Kidney epithelial cell (primary cell): ENCODE results near the gene GPALPP1. TPM values are rescaled to one million over a fixed set of nuclear protein-coding genes. Genes with fewer than 3 reads are reported as not detected.

Source experiments
- DNase-seq: peaks from one replicate; pipeline ENCODE4 v3.0.0-alpha.2; 2010; ENCODE audit warnings: low read depth
- H3K27me3 ChIP-seq: 2 replicates; pipeline ENCODE4 v1.6.0; 2011; ENCODE audit warnings: low read length; ENCODE audit not compliant: control insufficient read depth, insufficient read depth
- H3K36me3 ChIP-seq: 2 replicates; pipeline ENCODE4 v1.5.1; 2011; ENCODE audit warnings: low read length; ENCODE audit not compliant: control insufficient read depth, insufficient read depth
- H3K4me3 ChIP-seq: 2 replicates; pipeline ENCODE4 v1.5.1; 2011; ENCODE audit warnings: low read depth, mild to moderate bottlenecking, control low read depth, low read length
- CTCF ChIP-seq: IDR thresholded peaks from 2 replicates; pipeline ENCODE4 v1.5.1; 2011; ENCODE audit warnings: mild to moderate bottlenecking, moderate library complexity, low read length, control low read depth, inconsistent platforms; ENCODE audit not compliant: insufficient read depth, poor library complexity, severe bottlenecking
- total RNA-seq: library from RNA; depleted of rRNA; stranded (reverse); fragments of >200 nt; gene quantifications from 2 replicates; pipeline ENCODE4 v1.2.3, GENCODE V29; 2015

Gene GPALPP1
- total RNA-seq, 1 donor from 2014 or later, result 26.5 TPM

DNA sequence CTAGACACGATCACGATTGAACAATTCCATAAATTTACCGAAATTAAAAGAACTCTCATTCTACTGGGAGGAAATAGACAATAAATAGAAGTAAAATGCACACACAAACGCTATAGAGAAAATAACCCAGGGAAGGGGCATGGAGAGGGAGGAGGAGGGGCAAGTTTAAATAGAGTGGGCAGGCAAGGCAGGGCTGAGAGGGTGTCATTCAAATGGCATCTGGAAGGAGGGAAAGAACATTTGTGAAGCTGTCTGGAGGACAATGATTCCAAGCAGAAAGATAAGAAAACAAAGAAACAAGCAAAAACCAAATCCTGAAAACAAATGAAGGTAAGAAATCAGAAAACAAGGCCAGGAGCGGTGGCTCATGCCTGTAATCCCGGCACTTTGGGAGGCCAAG is 85.4 kb downstream of the GPALPP1 start:
- no peaks in the 10 kb centered on the region for H3K27me3 ChIP-seq
- H3K36me3 ChIP-seq, result no peaks in the 10 kb centered on the region
- no peak for DNase-seq
- no peak overlapping the region for H3K4me3 ChIP-seq
- TF ChIP-seq CTCF, result no peak

DNA sequence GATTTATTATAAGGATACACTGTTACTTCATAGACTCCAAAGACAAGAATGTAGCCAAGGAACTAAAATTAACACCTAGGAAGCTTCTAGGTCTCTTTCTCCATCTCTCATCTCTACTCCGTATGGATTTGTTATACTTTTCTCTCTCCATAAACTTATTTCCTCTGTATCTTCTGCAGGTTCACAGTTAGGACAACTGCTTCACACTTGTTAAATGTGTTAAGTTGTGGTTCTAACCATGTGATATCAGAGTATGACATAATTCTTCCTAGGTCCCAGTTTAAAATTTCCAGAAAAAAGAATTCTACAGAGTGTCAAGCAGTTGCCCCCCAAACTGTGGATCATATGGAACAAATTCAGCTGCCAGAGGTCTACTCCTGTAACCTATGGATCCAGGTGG is 88.7 kb downstream of the GPALPP1 start:
- no peak for TF ChIP-seq CTCF
- no peak for DNase-seq
- Histone ChIP-seq H3K36me3 (no peaks in the 10 kb centered on the region), H3K4me3 (no peak overlapping the region), H3K27me3 (no peaks in the 10 kb centered on the region)

Other genes starting within 250 kb of the GPALPP1 start
- gene NUFIP1, start 67 bp upstream of the GPALPP1 start, total RNA-seq, result 6.3 and 6.6 TPM in 2 replicates
- gene GTF2F2, start 131.0 kb downstream of the GPALPP1 start, total RNA-seq, result 26.8 and 29.5 TPM in 2 replicates
- not detected in 2 replicates for gene KCTD4, start 211.5 kb downstream of the GPALPP1 start, total RNA-seq